Uterus (tissue), 4 donors: ENCODE measurements around the gene TBC1D14. TPM values are rescaled to one million over a fixed set of nuclear protein-coding genes. Genes with fewer than 3 reads are reported as not detected.
A peak's percentile ranks its signal among the peaks of the same experiment; 100 is the strongest.

Experiments
- DNase-seq, 2 donors: peaks; one replicate each; pipeline ENCODE4 v3.0.0-alpha.2; 2019 to 2020
- H3K27ac ChIP-seq, 2 donors: fragments of 200-600 bp; sonication (generic); 1 replicate in 1 of 2; 2 replicates in 1 of 2; pipeline ENCODE4 v1.5.1; 2016 to 2018
- H3K27me3 ChIP-seq, 2 donors: fragments of 200-600 bp; sonication (generic); one replicate each; pipeline ENCODE4 v1.5.1; 2018 to 2019; ENCODE audit warnings: control low read depth in 1 of 2
- H3K36me3 ChIP-seq, 2 donors: fragments of 200-600 bp; sonication (generic); one replicate each; pipeline ENCODE4 v1.5.1; 2019; ENCODE audit warnings: control low read depth in 1 of 2
- H3K4me1 ChIP-seq, 2 donors: fragments of 200-600 bp; sonication (generic); one replicate each; pipeline ENCODE4 v1.5.1; 2018 to 2019; ENCODE audit warnings: control low read depth in 1 of 2
- H3K4me3 ChIP-seq, 2 donors: fragments of 200-600 bp; sonication (generic); 1 replicate in 1 of 2; 2 replicates in 1 of 2; pipeline ENCODE4 v1.5.1; 2018 to 2019; ENCODE audit warnings: mild to moderate bottlenecking in 1 of 2
- H3K9me3 ChIP-seq, 2 donors: fragments of 200-600 bp; sonication (generic); one replicate each; pipeline ENCODE4 v1.5.1; 2019; ENCODE audit warnings: control low read depth in 1 of 2
- CTCF ChIP-seq, 4 experiments: fragments of 200-600 bp in 2 of 4; fragments of 450-650 bp in 2 of 4; sonication (generic) in 2 of 4; IDR thresholded peaks; one replicate each; pipeline ENCODE4 v1.5.1; 2016 to 2019; ENCODE audit warnings: antibody characterized with exemption in 4 of 4, mild to moderate bottlenecking in 2 of 4, moderate library complexity in 1 of 4
- POLR2A ChIP-seq, 2 donors: fragments of 450-650 bp; IDR thresholded peaks; one replicate each; pipeline ENCODE4 v1.6.1; 2016; ENCODE audit warnings: antibody characterized with exemption in 2 of 2, mild to moderate bottlenecking in 1 of 2, moderate library complexity in 1 of 2
- intact Hi-C: fragments of 100-400 bp; cut with DNase I; formaldehyde crosslinking; loops from one replicate; pipeline ENCODE4 v1.15.1; 2023; ENCODE audit warnings: low total_unique reads
- total RNA-seq, 4 donors: library from RNA; depleted of rRNA in 3 of 4; stranded (reverse); fragments of >200 nt in 3 of 4; gene quantifications; one replicate each; pipeline versions ENCODE4 v1.1.0 to v1.2.4, GENCODE V29; 2014 to 2023
- donor health status: DM: yes; HTN: yes; CAD: no.

Gene TBC1D14
- total RNA-seq, 4 donors from 2014 or later = 16.9 to 61.2 (median 28.1) TPM

GRCh38 chr4:7044137-7044930 is 134.7 kb downstream of the TBC1D14 start:
- TF ChIP-seq POLR2A (IDR thresholded peaks at IDR 0.05) (no peak), CTCF (IDR thresholded peaks at IDR 0.05) (no peak)
- no peak for DNase-seq
- Histone ChIP-seq H3K27me3 (no peaks in the 10 kb centered on the region), H3K4me1 (peaks cover 6 to 8% of the 10 kb centered on the region in 2 donors), H3K4me3 (peak overlapping the region; percentile 74 to 94), H3K9me3 (no peaks in the 10 kb centered on the region), H3K36me3 (no peaks in the 10 kb centered on the region), H3K27ac (peak overlapping the region; percentile 72 to 81)
- intact Hi-C loops = loop anchor here (2.0 kb wide), 1 partner anchor 24 kb away; the partner anchor contains the start of gene GRPEL1

DNA sequence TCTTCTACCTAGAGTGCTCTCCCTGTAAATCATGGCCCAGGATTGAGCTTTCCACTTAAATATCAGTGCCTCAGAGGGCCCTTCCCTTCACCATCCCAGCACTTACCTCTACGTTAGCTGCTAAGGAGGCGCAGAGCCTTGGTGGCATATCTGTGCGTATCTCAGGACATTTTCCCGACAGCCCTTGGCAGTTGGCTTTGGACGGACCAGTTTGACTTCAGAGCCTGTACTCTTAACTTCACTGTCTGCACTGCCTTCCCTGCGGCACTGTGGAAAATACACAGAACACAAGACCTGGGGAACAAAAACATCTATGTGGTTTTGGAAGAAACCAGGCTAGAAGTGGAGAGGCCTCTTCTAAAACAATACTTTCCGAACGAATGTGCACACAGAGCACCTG is 135.9 kb downstream of the TBC1D14 start:
- H3K27ac ChIP-seq = no peak overlapping the region
- no peaks in the 10 kb centered on the region for H3K36me3 ChIP-seq
- DNase-seq = no peak
- peaks cover 6 to 15% of the 10 kb centered on the region in 2 donors for H3K4me1 ChIP-seq
- no peaks in the 10 kb centered on the region for H3K9me3 ChIP-seq
- TF ChIP-seq CTCF (IDR thresholded peaks at IDR 0.05) = no peak
- TF ChIP-seq POLR2A (IDR thresholded peaks at IDR 0.05) = no peak
- no peaks in the 10 kb centered on the region for H3K27me3 ChIP-seq
- H3K4me3 ChIP-seq = no peak overlapping the region
- intact Hi-C loops = loop anchor here (2.0 kb wide), 1 partner anchor 23 kb away; the partner anchor contains the start of gene GRPEL1

- H3K4me1 ChIP-seq = peaks cover 6 to 20% of the 10 kb centered on the region in 2 donors
- TF ChIP-seq POLR2A (IDR thresholded peaks at IDR 0.05) = no peak
- no peak for TF ChIP-seq CTCF (IDR thresholded peaks at IDR 0.05)
Measured at GRCh38 chr4:7045961-7046921, 136.6 kb downstream of the TBC1D14 start.

GRCh38 chr4:7046971-7047370 is 137.3 kb downstream of the TBC1D14 start:
- H3K4me1 ChIP-seq = peaks cover 6 to 22% of the 10 kb centered on the region in 2 donors
- intact Hi-C loops = no loop called here
- no peak for DNase-seq
- H3K9me3 ChIP-seq = no peaks in the 10 kb centered on the region
- H3K27ac ChIP-seq = no peak overlapping the region
- H3K36me3 ChIP-seq = no peaks in the 10 kb centered on the region
- H3K27me3 ChIP-seq = no peaks in the 10 kb centered on the region
- TF ChIP-seq POLR2A (IDR thresholded peaks at IDR 0.05) (no peak), CTCF (IDR thresholded peaks at IDR 0.05) (no peak)
- H3K4me3 ChIP-seq = no peak overlapping the region

More at GRCh38 chr4:7045961-7046921, 136.6 kb downstream of the TBC1D14 start:
- H3K4me3 ChIP-seq = no peak overlapping the region
- no peaks in the 10 kb centered on the region for H3K36me3 ChIP-seq
- H3K9me3 ChIP-seq = no peaks in the 10 kb centered on the region
- intact Hi-C loops = loop anchor here (2.0 kb wide), 1 partner anchor 23 kb away; the partner anchor contains the start of gene GRPEL1
- H3K27me3 ChIP-seq = no peaks in the 10 kb centered on the region
- H3K27ac ChIP-seq = no peak overlapping the region
- no peak for DNase-seq
